Renal cortex interstitium (tissue), 11 donors: ENCODE data around the gene TUBA1A. TPM values are rescaled to one million over a fixed set of nuclear protein-coding genes. Genes with fewer than 3 reads are reported as not detected.
"Not testable (repeated sequence)": the region's sequence is repeated elsewhere in the genome, so short reads cannot be mapped to it uniquely, and the experiment has no call there.

Experiments used
- DNase-seq, 11 donors: peaks; one replicate each; pipeline ENCODE4 v3.0.0-alpha.2; 2013; ENCODE audit warnings: low read depth in 9 of 11, low spot score in 4 of 11; ENCODE audit errors: extremely low read depth in 1 of 11
- polyA plus RNA-seq, 3 donors: library from polyadenylated mRNA; unstranded; fragments of 120-200 nt; gene quantifications; one replicate each; pipeline ENCODE4 v1.2.1, GENCODE V29; 2013; ENCODE audit not compliant: insufficient read length in 3 of 3

The TUBA1A gene
- polyA plus RNA-seq, 3 donors, result 362 to 473 (median 423) TPM

- peak in 3 of 11 donors; percentile 34 to 46 (median 43) for DNase-seq
Observed at GRCh38 chr12:49187184-49187583, 1.7 kb downstream of the TUBA1A start.

- not testable (repeated sequence) for DNase-seq
Observed at GRCh38 chr12:49186307-49186706, 2.6 kb downstream of the TUBA1A start.

GRCh38 chr12:49184697-49185096, 4.2 kb downstream of the TUBA1A start:
- not testable (repeated sequence) for DNase-seq

GRCh38 chr12:49183214-49183950, 5.5 kb downstream of the TUBA1A start:
- DNase-seq, result not testable (repeated sequence)

- DNase-seq, result no peak
Observed at GRCh38 chr12:49174218-49174617, 14.7 kb downstream of the TUBA1A start.

- no peak for DNase-seq
Observed at GRCh38 chr12:49170924-49171323, 18.0 kb downstream of the TUBA1A start.

GRCh38 chr12:49165114-49165513, 23.8 kb downstream of the TUBA1A start:
- no peak for DNase-seq

GRCh38 chr12:49161901-49162300, 27.0 kb downstream of the TUBA1A start:
- not testable (repeated sequence) for DNase-seq

- no peak for DNase-seq
Observed at GRCh38 chr12:49161092-49161795, 27.6 kb downstream of the TUBA1A start.

- no peak for DNase-seq
Observed at GRCh38 chr12:49160399-49160798, 28.5 kb downstream of the TUBA1A start.

GRCh38 chr12:49154221-49154620, 34.7 kb downstream of the TUBA1A start:
- no peak for DNase-seq

GRCh38 chr12:49147384-49147783, 41.5 kb downstream of the TUBA1A start:
- DNase-seq, result no peak

- no peak for DNase-seq
Observed at GRCh38 chr12:49146406-49146805, 42.5 kb downstream of the TUBA1A start.

- DNase-seq, result no peak
Observed at GRCh38 chr12:49144384-49144783, 44.5 kb downstream of the TUBA1A start.

GRCh38 chr12:49138999-49139398, 49.9 kb downstream of the TUBA1A start:
- no peak for DNase-seq

- DNase-seq, result no peak
Observed at GRCh38 chr12:49138587-49138986, 50.3 kb downstream of the TUBA1A start.

GRCh38 chr12:49137476-49137875, 51.4 kb downstream of the TUBA1A start:
- DNase-seq, result no peak

GRCh38 chr12:49136997-49137396, 51.9 kb downstream of the TUBA1A start:
- not testable (repeated sequence) for DNase-seq
